ENCODE results near the gene ASMT. TPM values are rescaled to one million over a fixed set of nuclear protein-coding genes. Genes with fewer than 3 reads are reported as not detected.
A peak's percentile ranks its signal among the peaks of the same experiment; 100 is the strongest.

Gene ASMT
- total and polyA plus RNA-seq, 2 of the 4 experiments (the other 2 are of a cell fraction), result not detected

DNA sequence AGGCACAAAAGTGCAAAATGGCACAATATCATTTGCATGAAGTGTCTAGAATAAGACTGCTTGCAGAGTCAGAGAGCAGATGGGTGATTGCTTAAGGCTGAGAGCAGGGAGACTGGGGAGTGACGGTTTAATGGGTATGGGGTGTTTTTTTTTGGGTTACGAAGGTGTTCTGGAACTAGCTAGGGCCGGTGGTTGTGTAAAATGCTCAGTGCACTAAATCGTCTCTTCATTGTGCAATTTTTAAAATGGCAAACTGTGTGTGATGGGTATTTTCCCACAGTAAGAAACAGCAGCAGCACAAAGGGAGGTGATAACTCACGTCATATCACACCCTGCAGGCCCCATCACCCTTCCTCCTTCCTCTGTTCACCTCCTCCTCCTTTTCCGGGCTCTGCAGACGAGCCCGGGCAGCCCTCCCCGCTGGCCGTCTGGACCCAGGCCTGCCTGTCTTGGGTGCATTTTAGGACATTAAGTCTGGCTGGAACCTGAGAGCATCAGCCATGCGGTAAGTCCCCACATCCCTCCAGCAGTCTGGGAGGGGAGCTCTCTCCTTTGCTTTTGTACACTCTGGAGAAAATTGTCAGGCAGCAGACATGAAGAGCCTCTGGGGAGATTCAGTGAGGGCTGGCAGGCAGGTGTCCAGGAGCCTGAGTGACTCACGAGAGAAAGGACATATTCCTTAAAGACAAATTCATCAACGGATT, 42.7 kb downstream of the ASMT start:
- no peak overlapping the region for H3K9ac ChIP-seq (ENCODE audit: low read depth, low read length)
- no peak overlapping the region for H3K4me3 ChIP-seq (ENCODE audit: insufficient read depth, low read depth, low read length)
- no peak overlapping the region for H4K8ac ChIP-seq (ENCODE audit: low read depth in 2 of 2, low read length in 2 of 2)
- peaks cover 6% of the 10 kb centered on the region; the same call in 1 of the 2 replicates for H3K9me3 ChIP-seq (ENCODE audit: control insufficient read depth, insufficient read depth, low read length)
- no peak overlapping the region for H2BK20ac ChIP-seq (ENCODE audit: low read depth, low read length)
- no peak overlapping the region for H3K27ac ChIP-seq (ENCODE audit: insufficient read depth, low read length)
- no peak overlapping the region for H3K14ac ChIP-seq (replicated peaks; ENCODE audit: low read depth, low read length)
- BruUV-seq (replicated peaks), result no TSS peak
- H4K20me1 ChIP-seq (ENCODE audit: insufficient read depth, low read length), result no peaks in the 10 kb centered on the region
- no peaks in the 10 kb centered on the region for H3K27me3 ChIP-seq (ENCODE audit: control insufficient read depth, insufficient read depth, low read length)
- DNase-seq (no peak), ATAC-seq (ENCODE audit: low read depth) (peak; percentile 53)
- no peak overlapping the region; the same call in 1 of the 2 replicates for H3K4me2 ChIP-seq (ENCODE audit: low read depth, low read length)
- H3K4ac ChIP-seq (ENCODE audit: low read depth, low read length), result no peak overlapping the region
- H3K9me1 ChIP-seq (ENCODE audit: insufficient read depth, low read length), result no peaks in the 10 kb centered on the region
- ChIA-PET CTCF (no interaction called here), POLR2A (ENCODE audit: unreplicated experiment) (no interaction called here)
- 0% methylated on average over 2 of the region's 13 CpGs; no CpG with 5 or more reads in 1 of the 2 experiments for WGBS, 2 experiments (ENCODE audit: extremely low coverage in 2 of 2, insufficient read length in 1 of 2)
- H3K36me3 ChIP-seq (ENCODE audit: control insufficient read depth, insufficient read depth, low read length), result no peaks in the 10 kb centered on the region
- intact Hi-C loops (cut with micrococcal nuclease) (loop anchor here (10.0 kb wide), 1 partner anchor 837 kb away; no protein-coding TSS in a partner anchor), in situ Hi-C loops (cut with MboI; ENCODE audit: low sequenced_read_pairs) (no loop called here), dilution Hi-C loops (cut with HindIII; ENCODE audit: low sequenced_read_pairs, unreplicated experiment) (no loop called here)
- H2BK15ac ChIP-seq (ENCODE audit: low read depth, low read length), result no peak overlapping the region
- H4K91ac ChIP-seq (ENCODE audit: insufficient read depth, low read depth, low read length), result no peak overlapping the region
- peak overlapping the region; percentile 46 for H2AFZ ChIP-seq (replicated peaks; ENCODE audit: low read length, poor library complexity)
- no peak overlapping the region for H4K5ac ChIP-seq (ENCODE audit: low read depth, low read length)
- H2AK9ac ChIP-seq (replicated peaks; ENCODE audit: low read depth, low read length, poor library complexity), result no peak overlapping the region
- no peak for TF ChIP-seq MXI1 (IDR thresholded peaks at IDR 0.05; ENCODE audit: borderline replicate concordance, low read depth, low read length)
- no peak for TF ChIP-seq CEBPB (IDR thresholded peaks at IDR 0.05; ENCODE audit: low read depth, low read length)
- TF ChIP-seq RAD21 (IDR thresholded peaks at IDR 0.05; ENCODE audit: low read length), result no peak
- TF ChIP-seq MAZ (IDR thresholded peaks at IDR 0.05; ENCODE audit: borderline replicate concordance, low read depth, low read length), result no peak
- H3K18ac ChIP-seq (ENCODE audit: low read depth, low read length), result no peak overlapping the region
- H3K56ac ChIP-seq (ENCODE audit: extremely low read depth, insufficient read depth, low read length), result no peak overlapping the region
- no peaks in the 10 kb centered on the region for H3K79me1 ChIP-seq (ENCODE audit: low read depth in 1 of 2, low read length in 2 of 2)
- no peaks in the 10 kb centered on the region for H3K4me1 ChIP-seq (ENCODE audit: control insufficient read depth, insufficient read depth, low read length)
- no peak overlapping the region for H3K23ac ChIP-seq (ENCODE audit: low read depth, low read length)
- H2AK5ac ChIP-seq (ENCODE audit: low read depth, low read length), result no peak overlapping the region
- H2BK120ac ChIP-seq (ENCODE audit: low read depth, low read length), result no peak overlapping the region
- no peak overlapping the region for H2BK5ac ChIP-seq (ENCODE audit: low read depth, low read length, poor library complexity, severe bottlenecking)

Data from IMR-90 (cell line).